Measurements from ENCODE around the gene MYLK.

The MYLK gene

DNA sequence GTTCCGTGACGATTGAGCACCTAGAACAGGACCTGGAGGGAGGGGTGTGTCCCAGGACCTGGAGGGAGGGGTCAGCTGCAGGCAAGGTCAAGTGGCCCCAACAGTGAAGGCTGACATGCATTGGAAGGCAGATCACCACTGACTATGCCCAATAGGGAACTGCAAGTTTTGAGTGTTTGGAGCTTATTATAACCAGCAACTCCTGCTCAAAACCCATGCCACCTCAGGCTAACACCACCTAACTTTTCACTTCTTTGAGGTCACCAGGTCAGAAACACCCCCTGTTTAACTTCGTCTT is 93.1 kb downstream of the MYLK start:
- no peak for DNase-seq

DNA sequence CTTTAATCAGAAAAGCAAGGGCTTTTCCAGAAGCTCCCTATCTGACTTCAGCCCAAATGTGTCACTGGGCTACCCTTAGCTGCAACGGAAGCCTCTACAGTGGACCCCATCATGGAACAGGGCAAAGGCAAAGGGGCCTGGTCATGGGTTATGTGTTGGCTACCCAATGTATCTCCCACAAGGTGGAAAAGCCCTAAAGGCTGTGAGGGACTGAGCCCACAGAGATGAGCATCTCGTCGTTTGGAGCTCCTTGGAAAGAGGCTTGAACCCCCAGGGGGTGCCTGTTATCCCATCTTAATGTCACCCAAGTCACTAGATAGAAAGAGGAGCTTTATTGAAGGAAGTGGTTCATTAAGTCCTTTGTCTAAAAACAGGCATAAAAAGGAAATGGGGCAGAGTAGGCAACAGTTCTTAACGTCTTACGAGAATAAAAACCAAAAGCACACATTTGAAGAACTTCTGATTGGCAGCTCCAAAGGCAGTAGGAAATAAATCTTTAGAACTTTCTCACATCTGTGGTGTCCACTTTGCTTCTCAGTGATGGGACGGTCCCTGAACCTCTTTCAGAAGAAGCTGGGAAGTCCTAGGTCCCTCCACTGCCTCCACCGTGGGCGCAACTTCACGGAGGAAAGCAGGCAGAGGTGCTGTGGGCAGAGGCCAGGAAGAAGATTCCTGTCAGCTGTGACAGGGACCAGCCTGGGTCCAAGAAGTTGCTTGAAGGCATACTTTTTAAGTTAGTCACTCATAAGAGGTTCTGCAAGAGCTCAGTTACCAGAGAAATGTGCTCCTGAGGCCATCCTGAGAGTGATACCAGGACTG is 93.7 kb downstream of the MYLK start:
- DNase-seq: no peak

DNA sequence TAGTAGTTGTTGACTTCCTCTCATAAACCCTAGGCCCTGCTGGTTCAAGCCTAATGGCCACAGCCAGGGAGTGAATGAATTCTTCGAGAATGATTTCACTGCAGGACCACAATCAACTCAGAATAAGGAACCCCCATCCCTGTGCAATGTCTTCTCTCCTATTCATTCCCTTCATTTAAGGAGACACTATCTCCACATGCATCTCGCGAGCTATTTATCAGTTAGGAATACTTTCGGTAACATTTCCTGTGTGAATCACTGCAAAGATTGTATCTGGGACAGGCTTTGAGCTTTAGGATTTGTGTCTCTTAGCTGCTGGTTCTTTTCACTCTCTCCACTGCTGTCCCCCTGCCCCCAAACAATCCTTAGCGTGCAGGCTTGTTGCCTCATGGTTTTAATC is 94.4 kb downstream of the MYLK start:
- DNase-seq: no peak

DNA sequence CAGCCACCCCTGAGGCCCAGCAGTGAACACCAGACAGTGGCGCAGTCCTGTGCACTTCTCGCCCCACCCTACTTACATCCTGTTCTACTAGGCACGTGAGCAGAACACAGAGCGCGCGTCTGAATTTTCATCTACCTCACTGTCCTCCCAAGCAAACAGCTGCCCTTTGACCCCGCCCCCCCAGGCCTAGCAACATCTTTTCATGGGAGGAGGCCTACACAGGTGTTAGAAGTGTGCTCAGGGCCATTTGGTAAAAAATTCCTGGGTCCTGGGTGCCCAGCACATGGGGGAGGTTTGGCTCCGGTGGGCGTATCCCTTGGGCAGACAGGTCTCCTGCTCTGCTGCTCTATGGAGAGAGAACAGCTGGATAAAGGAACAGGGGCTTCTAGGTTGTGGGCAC is 95.0 kb downstream of the MYLK start:
- no peak for DNase-seq

DNA sequence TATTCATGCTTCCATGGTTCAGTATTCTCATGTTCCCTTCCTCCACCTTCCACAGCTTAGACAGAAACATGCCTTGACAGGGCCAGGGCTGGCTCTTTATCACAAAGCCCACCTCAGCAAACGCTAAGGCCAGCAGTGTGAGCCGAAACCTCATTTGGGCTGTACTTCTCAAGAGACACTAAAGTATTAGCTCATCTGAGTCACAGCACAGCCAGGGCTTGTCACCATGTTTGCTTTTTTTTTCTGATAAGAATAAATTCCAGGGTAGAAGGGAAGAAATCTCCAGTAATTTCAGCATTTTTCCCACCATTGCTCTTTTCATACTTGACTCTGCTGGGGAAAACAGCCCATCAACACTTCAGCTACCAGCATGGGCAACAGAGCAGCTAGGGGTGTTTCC is 95.4 kb downstream of the MYLK start:
- DNase-seq: no peak

DNA sequence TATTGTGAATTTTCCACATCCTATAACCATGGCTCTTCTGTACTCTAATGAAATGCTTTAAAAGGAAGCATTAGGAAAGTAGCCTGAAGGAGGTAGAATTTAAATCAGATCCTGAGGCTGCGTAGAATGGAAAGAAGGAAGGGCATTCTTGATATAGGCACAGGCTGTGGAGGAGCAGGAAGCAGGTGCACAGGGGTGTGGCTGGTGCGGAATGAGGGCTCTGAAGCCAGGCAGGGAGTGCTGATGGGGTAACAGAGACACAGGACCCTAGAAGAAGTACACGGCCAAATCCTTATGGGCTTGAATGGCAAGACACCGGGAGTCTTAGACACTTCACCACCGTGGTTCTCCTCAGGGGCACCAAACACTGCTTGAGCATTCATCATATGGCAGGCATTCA is 97.0 kb downstream of the MYLK start:
- no peak for DNase-seq

DNA sequence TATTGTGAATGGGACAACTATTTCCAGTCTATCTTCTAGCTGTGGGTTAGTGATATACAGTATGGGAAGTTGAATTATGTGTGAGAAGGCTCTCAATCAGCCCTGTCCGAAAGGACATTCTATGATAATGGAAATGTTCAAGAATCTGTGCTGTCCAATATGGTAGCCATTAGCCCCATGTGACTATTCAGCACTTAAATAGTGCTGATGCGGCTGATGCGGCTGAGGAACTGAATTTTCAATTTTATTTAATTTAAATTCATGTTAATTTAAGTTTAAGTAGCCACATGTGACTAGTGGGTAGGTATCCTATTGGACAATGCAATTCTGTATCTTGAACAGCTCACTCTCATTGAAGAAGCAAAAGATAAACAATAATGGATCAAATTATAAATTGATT is 98.5 kb downstream of the MYLK start:
- no peak for DNase-seq

DNA sequence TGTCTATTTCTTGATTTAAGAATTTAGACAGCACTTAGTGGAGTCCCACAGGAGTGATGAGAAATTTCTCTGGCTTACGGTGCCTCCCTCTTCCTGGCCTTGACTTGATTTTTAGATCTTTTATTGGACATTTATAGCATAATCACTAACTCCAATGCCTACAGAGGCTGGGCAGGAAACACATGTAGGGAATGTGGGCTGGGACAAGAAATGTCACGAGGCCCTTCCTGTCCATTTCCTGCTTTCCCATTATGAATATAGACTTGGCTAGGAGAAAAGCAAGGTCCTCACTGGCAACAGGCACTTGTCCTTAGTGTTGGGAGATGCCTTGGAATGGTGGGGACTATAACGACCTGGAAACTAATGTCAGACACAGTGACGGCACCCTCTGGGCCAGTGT is 100.3 kb downstream of the MYLK start:
- no peak for DNase-seq

DNA sequence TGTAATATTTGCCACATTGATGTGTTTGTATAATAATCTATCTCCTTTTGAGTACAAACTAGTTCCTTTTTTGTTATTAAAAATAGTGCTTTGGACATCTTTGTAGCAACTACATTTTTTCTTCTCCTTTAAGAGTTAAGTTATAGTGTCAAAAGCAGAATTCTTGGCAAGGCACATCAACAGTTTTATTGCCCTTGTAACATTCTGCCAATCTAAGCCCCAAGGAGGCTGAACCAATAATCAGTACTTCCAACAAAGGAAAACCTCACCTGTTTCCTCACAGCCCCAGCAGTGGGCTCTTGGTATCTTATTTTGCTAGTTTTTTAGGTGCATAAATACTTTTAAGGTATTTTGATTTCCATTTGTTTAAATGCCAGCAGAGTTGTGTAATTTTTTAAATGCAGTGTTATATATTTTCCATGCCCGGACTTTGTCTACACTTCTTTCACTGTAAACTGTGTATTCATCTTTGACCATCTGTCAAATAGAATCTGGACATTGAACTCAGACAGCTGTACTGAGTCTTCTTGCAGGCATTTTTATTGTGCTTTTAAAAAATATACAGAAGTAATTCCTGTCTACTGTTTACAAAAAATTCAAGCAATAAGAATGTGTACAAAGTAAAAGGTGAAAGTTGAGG is 101.0 kb downstream of the MYLK start:
- DNase-seq: no peak

DNA sequence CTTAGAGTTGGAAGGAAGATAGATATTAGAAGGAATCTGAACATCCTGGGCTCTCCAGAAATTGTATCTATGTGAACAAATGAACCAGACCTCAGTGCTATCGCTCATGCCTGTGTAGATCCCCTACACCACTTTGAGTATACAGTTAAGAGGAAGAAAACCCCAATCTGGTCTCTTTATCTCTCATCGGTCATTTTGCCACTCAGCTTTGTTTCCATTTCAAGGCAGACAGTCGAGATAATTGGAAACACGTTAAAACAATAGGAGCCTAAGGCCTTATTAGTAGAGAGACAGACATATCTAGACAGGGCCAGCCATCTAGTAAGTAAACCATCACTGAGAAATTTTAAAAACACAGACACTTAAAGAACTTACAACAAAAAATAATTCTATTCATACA is 101.6 kb downstream of the MYLK start:
- DNase-seq: no peak

DNA sequence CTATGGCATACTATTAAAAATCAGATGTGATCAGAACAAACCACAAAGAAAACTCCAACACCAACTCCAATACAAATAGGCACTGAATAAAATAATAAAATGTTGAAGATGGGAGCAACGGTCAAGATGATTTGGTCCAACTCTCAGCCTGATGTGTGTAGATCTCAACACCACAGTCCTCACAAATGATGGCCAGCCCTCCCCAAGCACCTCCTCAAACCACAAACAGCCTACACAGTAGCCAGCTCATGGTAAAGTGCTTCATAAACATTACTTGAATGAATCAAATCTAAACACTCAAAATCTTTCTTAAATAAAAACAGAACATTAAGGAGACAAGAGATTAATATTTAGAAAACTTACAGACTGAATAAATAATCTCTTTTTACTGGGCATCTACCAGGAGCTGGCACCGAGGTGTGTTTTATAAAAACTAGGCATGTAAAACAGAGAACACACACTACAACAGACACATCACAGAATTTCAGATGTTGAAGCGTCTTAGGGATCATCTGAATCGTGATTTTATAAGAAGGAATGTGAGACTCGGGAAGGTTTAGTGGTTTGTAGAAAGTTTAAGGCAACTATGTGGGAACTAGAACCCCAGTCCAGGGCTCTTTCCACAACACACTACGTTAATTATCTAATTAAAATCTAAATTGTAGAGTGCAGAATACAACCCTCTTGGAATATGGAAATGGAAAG is 102.4 kb downstream of the MYLK start:
- no peak for DNase-seq

DNA sequence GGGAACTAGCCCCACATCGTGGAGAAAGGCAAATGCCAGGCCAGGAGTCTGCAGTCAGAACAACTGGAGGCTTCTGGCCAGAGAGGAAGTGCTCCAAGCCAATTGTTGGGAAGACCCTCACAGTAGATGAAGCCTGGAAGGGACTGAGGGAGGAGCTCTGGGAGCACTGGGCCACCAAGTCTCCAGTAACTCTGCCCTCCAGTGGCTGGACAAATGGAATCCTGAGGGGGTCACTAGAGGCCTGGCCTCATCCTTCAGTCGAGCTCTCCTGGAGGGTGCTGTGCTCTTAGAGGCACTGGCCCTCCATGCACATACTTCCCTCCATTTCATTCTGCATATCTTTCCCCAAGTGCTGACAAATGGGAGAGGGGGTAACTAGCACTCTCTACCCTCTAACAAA is 103.0 kb downstream of the MYLK start:
- no peak for DNase-seq

DNA sequence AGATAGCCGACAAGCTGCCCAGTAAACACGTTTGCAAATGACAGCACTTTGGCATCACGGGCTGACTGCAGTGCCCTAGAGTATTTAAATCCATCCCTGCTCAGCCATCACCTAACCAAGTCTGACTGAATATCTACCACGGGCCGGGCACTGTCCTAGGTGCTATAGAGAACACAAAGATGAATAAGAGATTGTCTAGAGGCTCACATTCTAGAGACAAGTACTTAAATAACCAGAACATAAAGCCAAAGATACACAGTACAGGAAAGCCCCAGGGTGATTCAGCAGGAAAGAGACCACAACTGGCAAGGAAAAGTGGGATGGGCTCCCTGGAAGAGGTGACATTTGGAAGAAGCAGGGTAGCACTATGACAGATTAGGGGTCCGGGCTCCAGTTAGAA is 103.5 kb downstream of the MYLK start:
- no peak for DNase-seq

DNA sequence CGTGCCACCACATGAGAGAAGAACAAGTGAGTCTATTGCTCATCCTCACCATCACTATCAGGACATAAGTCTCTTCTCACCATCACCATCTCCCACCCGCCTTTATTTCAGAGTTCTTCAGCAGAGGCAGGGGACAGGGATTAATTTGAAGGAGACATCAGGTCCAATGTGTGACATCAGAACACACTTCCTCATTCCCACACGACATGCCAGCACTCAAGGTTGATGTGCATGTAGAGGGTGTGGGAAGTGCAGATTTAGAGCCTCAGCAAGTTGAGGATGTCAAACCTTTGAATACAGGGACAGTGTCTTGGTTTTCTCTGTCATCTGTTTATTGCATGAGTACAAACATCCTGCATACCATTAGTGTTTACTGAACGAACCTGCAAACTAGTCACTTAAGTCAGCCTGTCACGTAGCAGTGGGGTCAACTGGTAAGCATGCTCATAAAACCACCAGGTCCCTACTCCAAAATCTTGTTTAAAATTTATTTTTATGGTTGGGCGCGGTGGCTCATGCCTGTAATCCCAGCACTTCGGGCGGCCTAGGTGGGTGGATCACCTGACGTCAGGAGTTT is 104.4 kb downstream of the MYLK start:
- DNase-seq: no peak

DNA sequence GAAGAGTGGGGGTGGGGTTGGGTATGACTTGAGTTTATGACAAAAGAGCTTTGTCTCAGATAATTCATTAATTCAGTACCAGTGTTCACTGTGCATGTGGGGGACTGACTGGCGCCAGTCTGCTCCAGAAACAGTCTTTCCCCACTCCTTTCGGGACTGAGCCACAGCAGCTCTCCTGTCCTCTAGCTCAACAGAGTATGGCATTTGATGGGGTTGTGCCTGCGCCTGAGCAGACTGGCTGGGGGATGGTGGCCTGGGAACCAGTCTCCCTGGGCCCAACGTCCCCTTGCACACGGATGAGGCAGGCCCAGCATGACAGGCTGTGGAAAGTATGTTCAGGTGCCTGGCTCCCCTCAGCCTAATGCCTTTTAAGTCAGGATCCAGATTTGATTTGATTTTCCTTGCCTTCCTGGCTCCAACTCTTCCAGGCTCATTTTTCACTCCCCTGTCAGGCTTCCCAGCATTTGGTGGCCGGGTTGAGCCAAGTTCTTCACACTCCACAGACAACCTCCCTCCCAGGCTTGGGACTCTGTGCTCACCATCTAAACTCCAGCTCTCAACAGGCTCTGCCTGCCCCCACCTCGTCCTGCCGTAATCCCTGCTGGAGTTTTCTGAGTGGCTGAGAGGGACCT is 105.0 kb downstream of the MYLK start:
- no peak for DNase-seq

DNA sequence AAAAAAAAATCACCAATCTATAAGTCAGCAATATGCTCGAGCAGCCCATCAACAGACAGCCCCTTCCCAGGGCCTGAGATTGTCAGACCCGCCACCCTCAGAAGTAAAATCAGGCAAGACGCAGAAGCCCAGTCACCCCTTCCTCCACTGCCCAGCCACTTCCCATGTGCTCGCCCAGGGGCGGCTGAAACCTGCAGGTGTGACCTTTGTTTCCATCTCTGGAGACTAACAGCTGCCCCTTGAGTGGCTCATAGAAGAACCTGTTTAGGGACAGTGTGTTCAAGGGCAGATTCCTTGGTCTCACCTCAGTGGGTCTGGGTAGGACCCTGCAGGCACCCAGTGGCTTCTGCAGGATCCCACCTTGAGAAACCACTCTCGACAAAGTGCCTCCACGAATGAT is 105.6 kb downstream of the MYLK start:
- DNase-seq: no peak

DNA sequence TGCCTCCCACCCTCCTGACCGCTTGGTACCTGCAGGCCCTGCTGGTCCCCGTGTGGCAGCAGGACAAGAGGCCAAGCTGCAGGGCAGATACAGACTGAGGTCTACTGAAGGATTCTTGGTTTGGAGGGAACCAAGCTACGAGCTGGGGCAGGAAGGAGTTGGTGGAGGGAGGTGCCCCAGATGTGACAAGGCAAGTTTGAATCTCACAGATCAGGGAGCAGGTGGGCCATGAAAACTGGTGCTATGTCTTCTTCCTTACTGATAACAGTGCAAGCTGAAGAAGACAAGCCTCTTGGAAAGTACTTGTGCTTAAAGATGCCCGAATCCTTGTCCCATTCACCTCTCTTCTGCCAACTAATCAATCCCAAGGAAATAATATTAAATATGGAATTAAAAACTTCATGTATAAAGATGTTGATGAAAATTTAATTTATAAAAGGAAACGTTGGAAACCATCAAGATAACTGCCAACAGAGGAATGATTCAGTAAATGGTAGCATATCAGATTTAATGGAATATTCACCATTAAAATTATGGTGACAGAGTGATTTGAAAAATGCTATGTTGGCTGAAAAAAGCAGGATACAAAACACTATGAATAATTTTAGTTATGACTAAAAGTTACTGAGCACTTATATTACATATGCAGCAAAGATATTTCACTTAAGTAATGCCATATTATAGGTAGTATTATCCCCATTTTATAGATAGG is 107.9 kb downstream of the MYLK start:
- no peak for DNase-seq

DNA sequence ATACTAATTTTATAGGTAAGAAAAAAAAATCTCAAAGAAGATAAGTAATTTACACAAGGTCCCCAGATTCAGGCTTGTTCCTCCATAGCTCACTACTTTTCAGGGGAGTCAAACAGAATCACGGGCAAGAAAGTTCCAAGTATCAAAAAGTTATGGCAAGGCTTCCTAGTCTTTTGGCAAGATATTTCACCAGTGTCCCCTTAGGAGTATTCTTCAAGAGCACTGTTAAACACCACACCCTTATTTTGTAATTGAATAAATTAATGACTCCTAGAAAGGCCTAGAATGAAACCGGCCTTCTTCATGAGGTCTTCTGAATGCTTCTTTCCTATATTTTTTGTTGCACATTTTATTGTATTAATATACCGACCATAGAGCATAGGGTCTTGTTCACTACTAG is 109.7 kb downstream of the MYLK start:
- DNase-seq: no peak

DNA sequence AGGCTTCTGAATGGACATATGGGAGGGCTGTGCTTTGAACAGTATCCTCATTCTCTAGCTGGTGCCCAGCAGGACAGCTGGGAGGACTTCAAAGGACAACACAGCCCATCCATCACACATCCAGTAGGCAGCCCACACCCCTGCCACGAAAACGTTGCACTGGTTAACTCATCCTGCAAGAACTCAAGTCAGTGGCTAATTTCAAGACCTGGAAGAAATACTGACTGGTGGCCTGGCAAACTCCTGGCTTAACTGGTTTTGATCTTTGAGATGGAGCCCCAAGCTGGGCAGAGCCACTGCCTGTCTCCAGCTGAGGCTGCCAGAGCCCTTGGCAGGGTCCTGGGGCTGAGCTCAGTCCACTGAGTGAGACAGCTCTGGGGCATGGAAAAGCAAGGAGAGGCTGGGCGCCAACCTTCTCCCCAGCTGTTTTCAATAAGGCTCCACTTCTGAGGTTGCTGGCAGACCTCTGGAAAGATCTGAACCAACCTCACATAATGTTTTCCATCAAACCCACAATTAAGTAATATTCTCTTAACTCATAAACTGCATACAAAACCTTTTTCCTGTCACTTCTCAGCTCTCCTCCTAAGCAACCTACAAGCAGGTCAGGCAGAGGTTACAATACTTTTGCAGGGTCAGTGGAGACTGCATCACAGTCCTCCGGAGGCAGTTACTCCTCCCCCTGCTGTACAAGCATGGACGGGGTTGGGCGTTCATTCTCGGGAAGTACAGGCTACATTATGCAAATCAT is 110.3 kb downstream of the MYLK start:
- DNase-seq: no peak

DNA sequence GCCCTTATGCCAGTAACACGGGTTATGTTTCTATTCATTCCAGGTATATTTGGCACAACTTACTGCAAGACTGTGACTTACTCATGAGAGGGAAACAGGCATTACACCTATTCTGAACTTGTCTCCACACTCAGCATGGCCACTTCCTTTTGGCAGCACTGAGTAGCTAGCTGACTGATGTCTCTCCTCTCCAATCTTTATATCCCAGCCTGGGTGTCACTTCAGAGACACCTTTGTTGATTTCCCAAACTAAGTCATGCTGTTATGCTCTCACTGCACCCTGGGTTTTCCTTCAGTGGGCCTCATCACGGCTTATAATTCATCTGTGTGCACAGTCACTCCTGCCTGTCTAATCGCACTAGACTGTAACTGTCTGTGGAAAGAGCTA is 114.8 kb downstream of the MYLK start:
- no peak for DNase-seq

DNA sequence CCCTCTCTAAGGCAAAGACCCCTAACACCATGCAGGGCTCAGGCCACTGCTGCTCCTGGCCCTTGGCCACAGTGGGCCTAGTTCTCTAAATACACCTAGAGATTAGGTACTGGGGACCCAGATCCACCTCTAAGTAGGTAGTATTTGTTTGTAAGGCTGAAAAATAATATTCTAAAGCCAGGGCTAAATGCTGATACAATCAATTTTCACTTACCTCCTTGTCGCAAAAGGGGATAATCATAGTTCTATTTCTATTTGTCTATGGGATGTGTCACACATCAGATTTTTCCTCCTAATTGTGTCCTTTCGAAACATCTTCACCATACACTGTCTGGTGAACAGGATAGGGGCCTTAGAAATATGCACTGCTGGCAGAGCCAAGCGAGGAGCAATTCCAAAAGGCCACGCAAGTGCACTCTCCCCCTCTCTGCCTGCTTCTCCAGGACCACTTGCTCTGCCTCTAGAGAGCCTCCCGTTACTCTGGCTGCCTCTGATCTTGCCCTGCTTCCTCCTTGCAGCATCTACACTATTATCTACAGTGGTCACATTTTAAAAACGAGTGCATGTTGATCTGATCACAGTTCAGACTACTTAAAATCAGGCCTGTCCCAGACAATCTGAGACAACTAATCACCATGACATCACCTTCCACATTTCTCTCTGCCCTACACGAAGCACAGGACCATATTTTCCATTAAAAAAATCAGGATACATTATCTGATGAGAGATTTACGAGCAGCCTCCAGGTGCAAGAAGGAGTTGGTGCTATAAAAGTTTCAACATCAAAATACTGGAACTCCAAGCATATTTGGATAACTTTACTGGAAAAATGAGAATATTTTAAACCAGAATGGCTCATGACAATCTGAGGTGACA is 115.4 kb downstream of the MYLK start:
- DNase-seq: no peak

All from SHP77 treated with DMSO at 0.1 percent for 48 hours (cell line).